ENCODE data around the gene KIAA1210.

The KIAA1210 gene

DNA sequence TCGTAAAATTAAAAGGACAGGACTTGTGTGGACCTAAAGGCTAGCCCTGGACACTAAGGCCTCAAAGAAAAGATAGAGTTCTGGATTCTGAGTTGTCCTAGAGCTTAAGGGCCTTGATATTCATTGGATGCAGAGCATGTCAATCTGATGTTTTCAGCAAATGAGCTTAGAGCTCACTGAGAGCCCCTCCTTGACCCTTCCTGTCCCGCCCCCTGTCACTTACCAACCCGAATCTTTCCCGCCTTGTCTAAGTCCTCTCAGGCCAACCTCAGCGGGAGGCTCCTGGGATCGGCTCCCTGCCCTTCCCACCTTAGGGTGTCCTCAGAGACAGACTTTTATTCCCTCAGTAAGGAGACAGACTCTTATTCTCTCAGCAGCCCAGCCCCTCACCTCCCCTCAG, 54.9 kb downstream of the KIAA1210 start, which contains the start of gene CT47C1:
Gene CT47C1, plus strand, starts transcription at position 250 of the 400 bp plus-strand sequence. CDS start 233 bp downstream, outside the sequence.
- Histone ChIP-seq H3K4me2 (ENCODE audit: low read length) (no peak within 1 kb of the TSS), H3K27ac (ENCODE audit: low read depth, low read length, poor library complexity, severe bottlenecking) (no peak within 1 kb of the TSS), H3F3A (ENCODE audit: insufficient read depth, low read length) (no peaks in the 10 kb centered on the region), H3K9ac (ENCODE audit: low read length) (no peak within 1 kb of the TSS), H4K20me1 (ENCODE audit: insufficient read depth, low read length) (no peaks in the 10 kb centered on the region), H3K79me2 (ENCODE audit: insufficient read depth, low read length) (no peaks in the 10 kb centered on the region), H3K36me3 (ENCODE audit: insufficient read depth, low read length) (no peaks in the 10 kb centered on the region), H3K27me3 (ENCODE audit: insufficient read depth, low read length) (no peaks in the 10 kb centered on the region), H3K4me1 (ENCODE audit: insufficient read depth, low read length, severe bottlenecking) (no peaks in the 10 kb centered on the region), H3K9me2 (ENCODE audit: low read depth, low read length) (no peaks in the 10 kb centered on the region), H3K4me3 (ENCODE audit: low read depth, low read length, poor library complexity, severe bottlenecking) (no peak within 1 kb of the TSS), H3K9me3 (ENCODE audit: low read length) (no peaks in the 10 kb centered on the region), H2AFZ (ENCODE audit: low read length) (no peak within 1 kb of the TSS)
- TF ChIP-seq CTCF (IDR thresholded peaks at IDR 0.05; ENCODE audit: low read length) (no peak), EZH2 (IDR thresholded peaks at IDR 0.05; ENCODE audit: borderline replicate concordance, low read length) (no peak)

- H3K79me2 ChIP-seq (ENCODE audit: insufficient read depth, low read length) = no peaks in the 10 kb centered on the region
- no peaks in the 10 kb centered on the region for H3K27me3 ChIP-seq (ENCODE audit: insufficient read depth, low read length)
- H4K20me1 ChIP-seq (ENCODE audit: insufficient read depth, low read length) = no peaks in the 10 kb centered on the region
- H2AFZ ChIP-seq (ENCODE audit: low read length) = no peak overlapping the region
- H3F3A ChIP-seq (ENCODE audit: insufficient read depth, low read length) = no peaks in the 10 kb centered on the region
- no peak overlapping the region for H3K9ac ChIP-seq (ENCODE audit: low read length)
- H3K4me3 ChIP-seq (ENCODE audit: low read depth, low read length, poor library complexity, severe bottlenecking) = no peak overlapping the region
- TF ChIP-seq CTCF (IDR thresholded peaks at IDR 0.05; ENCODE audit: low read length) = no peak
- no peak for TF ChIP-seq EZH2 (IDR thresholded peaks at IDR 0.05; ENCODE audit: borderline replicate concordance, low read length)
- no peak overlapping the region for H3K4me2 ChIP-seq (ENCODE audit: low read length)
- no peaks in the 10 kb centered on the region for H3K4me1 ChIP-seq (ENCODE audit: insufficient read depth, low read length, severe bottlenecking)
- H3K9me2 ChIP-seq (ENCODE audit: low read depth, low read length) = no peaks in the 10 kb centered on the region
- no peak overlapping the region for H3K27ac ChIP-seq (ENCODE audit: low read depth, low read length, poor library complexity, severe bottlenecking)
- no peaks in the 10 kb centered on the region for H3K9me3 ChIP-seq (ENCODE audit: low read length)
- no peaks in the 10 kb centered on the region for H3K36me3 ChIP-seq (ENCODE audit: insufficient read depth, low read length)
Observed at GRCh38 chrX:119071381-119071780, 56.2 kb downstream of the KIAA1210 start.

- Histone ChIP-seq H3K27me3 (ENCODE audit: insufficient read depth, low read length) (no peaks in the 10 kb centered on the region), H3K4me1 (ENCODE audit: insufficient read depth, low read length, severe bottlenecking) (no peaks in the 10 kb centered on the region), H3F3A (ENCODE audit: insufficient read depth, low read length) (no peaks in the 10 kb centered on the region), H3K4me2 (ENCODE audit: low read length) (no peak overlapping the region), H3K9me2 (ENCODE audit: low read depth, low read length) (no peaks in the 10 kb centered on the region), H3K9me3 (ENCODE audit: low read length) (no peaks in the 10 kb centered on the region), H3K4me3 (ENCODE audit: low read depth, low read length, poor library complexity, severe bottlenecking) (no peak overlapping the region), H3K79me2 (ENCODE audit: insufficient read depth, low read length) (no peaks in the 10 kb centered on the region), H4K20me1 (ENCODE audit: insufficient read depth, low read length) (no peaks in the 10 kb centered on the region), H3K27ac (ENCODE audit: low read depth, low read length, poor library complexity, severe bottlenecking) (no peak overlapping the region), H2AFZ (ENCODE audit: low read length) (no peak overlapping the region), H3K36me3 (ENCODE audit: insufficient read depth, low read length) (no peaks in the 10 kb centered on the region), H3K9ac (ENCODE audit: low read length) (no peak overlapping the region)
- no peak for TF ChIP-seq CTCF (IDR thresholded peaks at IDR 0.05; ENCODE audit: low read length)
- no peak for TF ChIP-seq EZH2 (IDR thresholded peaks at IDR 0.05; ENCODE audit: borderline replicate concordance, low read length)
Observed at GRCh38 chrX:119069762-119070161, 57.9 kb downstream of the KIAA1210 start.

Measured in OCI-LY1 (cell line).